ENCODE measurements around the gene ABCF1. TPM values are rescaled to one million over a fixed set of nuclear protein-coding genes. Genes with fewer than 3 reads are reported as not detected.

Gene ABCF1
- polyA plus RNA-seq, 3 donors, result 7.5 to 19.8 (median 14.6) TPM

DNA sequence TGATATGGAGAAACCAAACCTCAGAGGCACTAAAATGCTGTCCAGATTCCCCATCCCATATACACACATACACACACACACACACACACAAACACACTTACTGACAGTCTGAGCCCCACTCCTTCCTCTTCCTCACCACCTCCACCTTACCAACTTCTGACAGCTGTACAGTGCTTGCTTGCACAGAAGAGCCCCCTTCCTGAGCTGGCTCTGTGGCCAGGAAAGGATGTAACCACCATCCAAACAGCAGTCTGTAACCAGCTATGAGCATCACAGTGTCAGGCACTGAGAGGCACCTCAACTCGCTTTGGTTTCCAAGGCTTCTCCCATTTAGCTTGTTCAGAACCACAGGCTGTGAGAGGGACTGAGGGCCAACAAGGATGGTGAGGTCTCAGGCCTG is 69.8 kb downstream of the ABCF1 start:
- H3K79me2 ChIP-seq (ENCODE audit: insufficient read depth, low read length), result peaks cover 6% of the 10 kb centered on the region
- TF ChIP-seq, protein P1, sequence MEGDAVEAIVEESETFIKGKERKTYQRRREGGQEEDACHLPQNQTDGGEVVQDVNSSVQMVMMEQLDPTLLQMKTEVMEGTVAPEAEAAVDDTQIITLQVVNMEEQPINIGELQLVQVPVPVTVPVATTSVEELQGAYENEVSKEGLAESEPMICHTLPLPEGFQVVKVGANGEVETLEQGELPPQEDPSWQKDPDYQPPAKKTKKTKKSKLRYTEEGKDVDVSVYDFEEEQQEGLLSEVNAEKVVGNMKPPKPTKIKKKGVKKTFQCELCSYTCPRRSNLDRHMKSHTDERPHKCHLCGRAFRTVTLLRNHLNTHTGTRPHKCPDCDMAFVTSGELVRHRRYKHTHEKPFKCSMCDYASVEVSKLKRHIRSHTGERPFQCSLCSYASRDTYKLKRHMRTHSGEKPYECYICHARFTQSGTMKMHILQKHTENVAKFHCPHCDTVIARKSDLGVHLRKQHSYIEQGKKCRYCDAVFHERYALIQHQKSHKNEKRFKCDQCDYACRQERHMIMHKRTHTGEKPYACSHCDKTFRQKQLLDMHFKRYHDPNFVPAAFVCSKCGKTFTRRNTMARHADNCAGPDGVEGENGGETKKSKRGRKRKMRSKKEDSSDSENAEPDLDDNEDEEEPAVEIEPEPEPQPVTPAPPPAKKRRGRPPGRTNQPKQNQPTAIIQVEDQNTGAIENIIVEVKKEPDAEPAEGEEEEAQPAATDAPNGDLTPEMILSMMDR (IDR thresholded peaks at IDR 0.05), result no peak
- no peak overlapping the region for H3K4me2 ChIP-seq (replicated peaks; ENCODE audit: extremely low read depth, low read length, poor library complexity, severe bottlenecking)
- no peaks in the 10 kb centered on the region for H3K9me3 ChIP-seq (replicated peaks in 1 of 2; ENCODE audit: control insufficient read depth in 1 of 2, insufficient read depth in 1 of 2, low read length in 2 of 2)
- H3K4me3 ChIP-seq (replicated peaks in 1 of 3; ENCODE audit: low read depth in 2 of 3, low read length in 3 of 3), result no peak overlapping the region
- no peak overlapping the region for H3K9ac ChIP-seq (ENCODE audit: insufficient read depth, low read length, poor library complexity, severe bottlenecking)
- H3K9me3 Mint-ChIP-seq, result no peaks in the 10 kb centered on the region
- DNase-seq, result no peak
- peaks cover 37% of the 10 kb centered on the region for H3K4me1 Mint-ChIP-seq
- 0% methylated on average over 1 of the region's 1 CpG for WGBS (ENCODE audit: insufficient coverage)
- H3K27me3 ChIP-seq (ENCODE audit: control insufficient read depth in 2 of 2, insufficient read depth in 2 of 2, low read length in 2 of 2), result no peaks in the 10 kb centered on the region
- H4K20me1 ChIP-seq (ENCODE audit: insufficient read depth, low read length), result peaks cover 7% of the 10 kb centered on the region
- H3K27me3 Mint-ChIP-seq (ENCODE audit: low read depth in 3 of 3), result peaks cover 0 to 1% (median 0%) of the 10 kb centered on the region in 3 donors
- peaks cover 30 to 32% of the 10 kb centered on the region in 2 donors for H3K4me1 ChIP-seq (ENCODE audit: control insufficient read depth in 1 of 2, insufficient read depth in 2 of 2, low read length in 2 of 2)
- intact Hi-C loops (cut with micrococcal nuclease), result no loop called here
- no peak overlapping the region for H3K27ac Mint-ChIP-seq
- peaks cover 4 to 23% of the 10 kb centered on the region in 2 donors for H3K36me3 ChIP-seq (replicated peaks in 1 of 2; ENCODE audit: control insufficient read depth in 1 of 2, insufficient read depth in 2 of 2, low read length in 2 of 2)
- no peak overlapping the region for H2AFZ ChIP-seq (ENCODE audit: insufficient read depth, low read depth, low read length, poor library complexity, severe bottlenecking)
- no peak overlapping the region for H3K27ac ChIP-seq (ENCODE audit: low read depth in 1 of 2, low read length in 2 of 2)
- H3K36me3 Mint-ChIP-seq, result peaks cover 29 to 37% of the 10 kb centered on the region in 2 donors
- H3K4me3 Mint-ChIP-seq, result no peak overlapping the region

Small RNA genes lying within 50 kb of the gene (small RNA-seq; reads per million reads assigned to genes)
- 1.4 reads per million for gene MIR877 (ENCODE audit: insufficient read length, low read depth)

Other genes with a start within 250 kb of the ABCF1 start
- gene TRIM39, start 244.5 kb upstream of the ABCF1 start, polyA plus RNA-seq, result 10 to 100 TPM in 1 of 3 donors, 1 to 10 TPM in 2; 3.5 to 16.3 (median 3.6) TPM
- gene RPP21, start 226.3 kb upstream of the ABCF1 start, polyA plus RNA-seq, result 10 to 100 TPM; 59.2 to 63.6 (median 59.5) TPM
- 100 to 1,000 TPM; 870 to 944 (median 893) TPM for gene HLA-E, start 81.9 kb upstream of the ABCF1 start, polyA plus RNA-seq
- gene GNL1, start 15.0 kb upstream of the ABCF1 start, polyA plus RNA-seq, result 10 to 100 TPM; 10.3 to 13.4 (median 12.9) TPM
- gene PRR3, start 14.1 kb upstream of the ABCF1 start, polyA plus RNA-seq, result 1 to 10 TPM; 2.8 to 7.1 (median 3.6) TPM
- 10 to 100 TPM in 2 of 3 donors, 1 to 10 TPM in 1; 9.5 to 18.3 (median 16.4) TPM for gene PPP1R10, start 45.8 kb downstream of the ABCF1 start, polyA plus RNA-seq
- 10 to 100 TPM; 18.8 to 52.4 (median 45.2) TPM for gene MRPS18B, start 46.4 kb downstream of the ABCF1 start, polyA plus RNA-seq
- gene ATAT1, start 55.4 kb downstream of the ABCF1 start, polyA plus RNA-seq, result 10 to 100 TPM in 1 of 3 donors, under 1 TPM in 2; 0.51 to 10.4 (median 0.68) TPM
- gene C6orf136, start 75.7 kb downstream of the ABCF1 start, polyA plus RNA-seq, result 10 to 100 TPM in 1 of 3 donors, 1 to 10 TPM in 2; 2.0 to 18.4 (median 2.7) TPM
- gene DHX16, start 101.6 kb downstream of the ABCF1 start, polyA plus RNA-seq, result 10 to 100 TPM; 16.4 to 70.1 (median 19.0) TPM
- 100 to 1,000 TPM in 1 of 3 donors, 10 to 100 TPM in 2; 58.5 to 226 (median 78.9) TPM for gene PPP1R18, start 115.2 kb downstream of the ABCF1 start, polyA plus RNA-seq
- 10 to 100 TPM; 25.9 to 36.0 (median 35.0) TPM for gene NRM, start 119.5 kb downstream of the ABCF1 start, polyA plus RNA-seq
- gene MDC1, start 145.8 kb downstream of the ABCF1 start, polyA plus RNA-seq, result 1 to 10 TPM in 1 of 3 donors, under 1 TPM in 2; 0.27 to 4.5 (median 0.34) TPM
- 100 to 1,000 TPM in 1 of 3 donors, 10 to 100 TPM in 2; 48.4 to 130 (median 57.0) TPM for gene TUBB, start 148.9 kb downstream of the ABCF1 start, polyA plus RNA-seq
- 100 to 1,000 TPM; 124 to 153 (median 132) TPM for gene FLOT1, start 171.2 kb downstream of the ABCF1 start, polyA plus RNA-seq
- gene IER3, start 173.1 kb downstream of the ABCF1 start, polyA plus RNA-seq, result 100 to 1,000 TPM in 1 of 3 donors, 10 to 100 TPM in 2; 30.6 to 188 (median 53.2) TPM

All from CD14-positive monocyte (primary cell).